GM21390 (cell line): ENCODE results near the gene MRPS26.
A peak's percentile ranks its signal among the peaks of the same experiment; 100 is the strongest.
"Not testable (repeated sequence)": the region's sequence is repeated elsewhere in the genome, so short reads cannot be mapped to it uniquely, and the experiment has no call there.

Experiments used
- ATAC-seq: cut with Tn5 transposase; IDR thresholded peaks from one replicate; pipeline ENCODE4 v1.9.1; 2021; ENCODE audit not compliant: unreplicated experiment

The MRPS26 gene

DNA sequence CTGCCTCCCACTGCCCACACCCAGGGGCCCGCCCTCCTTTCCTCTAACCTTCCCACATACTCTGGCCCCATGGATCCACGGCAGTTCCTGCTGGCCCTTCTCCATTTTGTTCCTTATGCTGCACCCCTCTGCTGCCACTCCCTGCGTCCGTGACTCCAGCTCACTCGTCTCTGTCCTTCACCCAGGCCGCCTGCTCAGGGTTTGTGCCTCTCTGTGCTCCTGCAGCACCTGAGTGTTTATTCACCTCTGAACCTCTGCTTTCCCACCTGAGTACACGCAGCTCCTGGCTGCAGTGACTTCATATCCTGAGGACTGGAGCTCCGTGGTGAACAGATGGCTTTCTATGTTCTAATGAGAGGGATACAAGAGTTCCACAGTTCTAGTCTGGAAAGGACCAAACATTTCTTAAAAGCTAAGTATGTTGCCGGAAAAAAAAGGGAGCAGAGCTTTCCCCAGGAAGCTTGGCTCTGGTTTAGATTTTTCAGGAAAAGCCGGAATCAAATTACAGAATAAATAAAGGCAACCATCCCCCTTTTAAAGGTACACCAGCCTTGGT, 3.9 kb upstream of the MRPS26 start:
- no peak for ATAC-seq

DNA sequence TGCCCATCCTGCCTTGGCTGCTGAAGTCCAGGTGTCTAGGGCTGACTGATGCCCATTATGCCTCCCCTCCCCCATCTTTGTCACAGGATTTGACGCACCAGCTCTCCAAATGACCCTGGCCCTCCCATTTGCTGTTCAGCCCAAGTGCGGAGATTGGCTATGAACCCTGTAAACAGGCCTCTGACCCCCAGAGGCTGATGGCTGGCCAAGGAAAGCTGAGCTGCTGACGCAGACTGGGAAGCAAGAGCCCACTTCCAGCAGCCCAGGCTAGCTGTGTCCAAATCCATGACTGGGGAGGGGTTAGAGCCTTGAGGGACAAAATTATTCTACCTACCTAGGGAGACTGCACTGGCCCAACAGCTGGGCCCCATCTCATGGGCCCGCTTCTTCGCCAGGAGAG, 3.2 kb upstream of the MRPS26 start:
- ATAC-seq: no peak

DNA sequence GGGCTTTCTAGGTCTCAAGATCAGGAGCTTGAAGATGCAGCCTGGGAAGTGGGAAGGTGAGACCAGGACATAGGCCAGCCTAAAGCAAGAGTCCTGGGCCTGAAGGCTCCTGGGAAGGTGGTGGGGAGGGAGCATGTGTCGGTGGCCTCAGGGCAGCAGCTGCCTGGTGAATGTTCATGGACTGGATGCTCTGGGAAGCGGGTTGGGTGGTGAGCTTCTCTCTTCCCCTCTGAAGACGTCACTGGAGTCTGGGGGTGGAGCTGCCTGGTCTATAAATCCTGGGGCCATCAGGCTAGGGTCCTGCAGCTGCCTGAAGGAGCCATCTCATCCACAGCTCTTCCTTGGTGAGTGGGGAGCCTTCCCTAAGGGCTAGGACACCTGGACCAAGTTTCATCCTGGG, 2.5 kb upstream of the MRPS26 start, which contains the start of gene GNRH2:
Gene GNRH2 (plus strand): TSS at position 301 of the 400 bp plus-strand sequence. CDS start 793 bp downstream, outside the sequence.
- no peak for ATAC-seq

DNA sequence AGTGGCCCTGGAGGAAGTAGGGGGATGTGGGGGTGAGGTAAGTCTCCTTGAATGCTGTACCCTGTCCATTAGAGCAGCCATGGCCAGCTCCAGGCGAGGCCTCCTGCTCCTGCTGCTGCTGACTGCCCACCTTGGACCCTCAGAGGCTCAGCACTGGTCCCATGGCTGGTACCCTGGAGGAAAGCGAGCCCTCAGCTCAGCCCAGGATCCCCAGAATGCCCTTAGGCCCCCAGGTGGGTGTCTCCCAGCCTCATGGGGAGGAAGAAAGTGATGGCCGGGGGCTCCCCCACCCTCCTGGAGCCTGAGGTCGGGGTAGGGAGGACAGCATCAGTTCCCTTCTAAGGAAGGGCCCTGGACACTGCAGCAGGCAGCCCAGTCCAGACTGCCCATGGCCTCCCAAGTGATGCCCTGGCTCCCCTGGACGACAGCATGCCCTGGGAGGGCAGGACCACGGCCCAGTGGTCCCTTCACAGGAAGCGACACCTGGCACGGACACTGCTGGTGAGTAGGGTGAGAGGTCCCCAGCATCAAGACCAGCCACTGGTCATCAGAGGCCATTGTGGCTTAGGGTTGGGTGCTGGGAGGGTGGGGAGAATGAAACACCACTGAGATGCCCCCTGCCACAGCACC, 1.4 kb upstream of the MRPS26 start:
- no peak for ATAC-seq

GRCh38 chr20:3045042-3045815, 623 bp upstream of the MRPS26 start:
- ATAC-seq: peak; percentile 44

GRCh38 chr20:3046677-3047462, 1.0 kb downstream of the MRPS26 start:
- ATAC-seq: no peak

- no peak for ATAC-seq
Observed at GRCh38 chr20:3047486-3048419, 1.9 kb downstream of the MRPS26 start.

DNA sequence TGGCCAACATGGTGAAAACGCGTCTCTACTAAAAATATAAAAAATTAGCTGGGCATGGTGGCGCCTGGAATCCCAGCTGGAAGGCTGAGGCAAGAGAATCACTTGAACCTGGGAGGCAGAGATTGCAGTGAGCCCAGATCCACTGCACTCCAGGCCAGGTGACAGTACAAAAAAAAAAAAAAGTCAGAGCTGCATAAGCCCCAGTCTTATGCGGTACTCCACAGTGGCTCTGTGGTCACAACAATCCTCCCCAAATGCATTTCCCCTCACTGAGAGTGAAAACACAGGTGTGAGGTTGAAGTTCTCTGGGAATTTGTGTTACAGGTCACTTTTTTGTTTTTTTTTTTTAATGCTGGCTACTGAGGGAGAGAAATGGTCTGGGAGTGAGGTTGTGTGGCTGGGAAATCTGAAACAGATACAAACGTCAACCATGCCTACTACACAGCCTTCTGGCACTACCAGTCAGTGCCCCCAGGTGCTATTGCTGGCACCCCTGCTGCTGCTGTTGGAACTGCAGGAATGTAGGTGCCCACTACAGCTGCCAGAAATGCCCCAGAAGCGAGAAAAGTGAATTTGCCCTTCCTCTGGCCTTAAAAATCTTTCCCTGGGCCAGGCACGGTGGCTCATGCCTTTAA, 5.7 kb downstream of the MRPS26 start:
- no peak for ATAC-seq

GRCh38 chr20:3059489-3059888, 13.6 kb downstream of the MRPS26 start:
- ATAC-seq: no peak

- not testable (repeated sequence) for ATAC-seq
Observed at GRCh38 chr20:3064119-3064518, 18.3 kb downstream of the MRPS26 start.

DNA sequence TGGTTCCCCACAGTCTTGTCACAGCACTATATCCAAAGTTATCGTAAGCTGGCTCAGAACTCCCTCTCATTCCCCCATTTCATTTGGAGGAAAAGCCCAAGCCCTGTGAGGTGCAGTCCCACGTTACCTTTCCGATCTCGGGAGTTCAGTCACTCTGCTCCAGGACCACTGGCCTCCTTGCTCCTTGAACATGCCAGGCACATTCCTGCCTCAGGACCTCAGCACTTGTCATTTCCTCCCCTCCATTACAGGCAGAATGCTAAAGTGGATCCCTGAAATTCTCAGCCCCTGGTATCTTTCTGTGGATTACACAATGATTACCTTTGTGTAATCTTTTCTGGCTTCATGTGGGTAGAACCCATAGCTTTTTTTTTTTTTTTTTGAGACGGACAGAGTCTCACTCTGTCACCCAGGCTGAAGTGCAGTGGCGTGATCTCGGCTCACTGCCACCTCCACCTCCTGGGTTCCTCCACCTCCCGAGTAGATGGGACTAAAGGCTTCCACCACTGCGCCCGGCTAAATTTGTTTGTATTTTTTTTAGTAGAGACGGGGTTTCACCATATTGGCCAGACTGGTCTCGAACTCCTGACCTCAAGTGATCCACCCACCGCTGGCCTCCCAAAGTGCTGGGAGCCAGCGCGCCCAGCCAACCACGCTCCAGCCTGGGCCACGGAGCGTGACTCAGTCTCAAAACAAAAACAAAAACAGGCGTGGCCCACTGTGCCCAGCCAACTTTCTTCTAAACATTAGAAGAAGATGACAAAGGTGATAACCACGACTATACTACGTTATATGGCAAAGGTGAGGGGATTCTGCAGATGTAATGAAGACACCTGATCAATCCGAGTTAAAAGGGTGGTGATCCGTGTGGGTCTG, 21.5 kb downstream of the MRPS26 start:
- no peak for ATAC-seq

- ATAC-seq: no peak
Observed at GRCh38 chr20:3068075-3068474, 22.2 kb downstream of the MRPS26 start.

DNA sequence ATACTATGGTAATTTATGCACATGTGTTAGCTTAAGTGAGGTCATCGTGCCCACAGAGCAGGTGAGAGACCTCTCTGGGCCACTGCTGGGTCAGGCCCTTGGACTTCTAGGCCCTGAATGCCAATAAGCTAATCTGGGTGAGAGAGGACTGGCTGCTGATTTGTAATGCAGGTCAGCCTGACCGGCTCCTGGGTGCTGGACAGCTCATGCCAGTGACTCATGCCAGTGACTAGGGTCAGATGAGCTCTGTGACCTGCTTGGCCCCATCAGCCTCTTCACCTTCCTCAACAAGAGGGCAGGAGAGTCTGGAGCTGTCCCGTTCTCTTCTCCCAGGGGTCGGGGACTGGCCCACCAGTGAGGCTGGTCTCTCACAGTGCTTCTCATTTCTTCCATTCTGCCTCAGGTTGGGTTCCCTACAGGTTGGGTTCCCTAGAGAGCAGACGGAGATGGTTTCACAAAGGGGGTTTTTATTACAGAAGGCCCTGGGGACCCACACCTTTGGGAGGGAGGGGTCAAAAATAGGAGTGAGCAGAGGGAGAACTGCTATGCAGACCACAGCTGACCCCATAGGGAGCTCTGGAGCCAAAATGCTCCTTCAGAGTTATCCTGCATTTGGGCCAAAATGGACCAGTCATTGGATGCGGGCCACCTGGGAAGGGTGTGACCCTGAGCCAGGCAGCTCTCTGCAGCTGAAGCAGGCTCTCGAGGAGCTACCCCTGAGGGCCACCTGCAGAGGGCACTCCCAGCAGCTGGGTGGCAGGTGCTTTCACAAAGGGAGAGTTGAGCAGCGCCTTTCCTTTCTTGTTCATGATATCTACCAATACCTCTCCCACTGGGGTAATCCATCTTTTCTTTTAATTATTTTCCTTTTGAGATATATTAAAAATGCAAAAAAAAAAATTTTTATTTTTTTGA, 23.4 kb downstream of the MRPS26 start:
- no peak for ATAC-seq

- ATAC-seq: no peak
Observed at GRCh38 chr20:3070725-3071124, 24.9 kb downstream of the MRPS26 start.

- ATAC-seq: no peak
Observed at GRCh38 chr20:3071266-3071609, 25.4 kb downstream of the MRPS26 start.

DNA sequence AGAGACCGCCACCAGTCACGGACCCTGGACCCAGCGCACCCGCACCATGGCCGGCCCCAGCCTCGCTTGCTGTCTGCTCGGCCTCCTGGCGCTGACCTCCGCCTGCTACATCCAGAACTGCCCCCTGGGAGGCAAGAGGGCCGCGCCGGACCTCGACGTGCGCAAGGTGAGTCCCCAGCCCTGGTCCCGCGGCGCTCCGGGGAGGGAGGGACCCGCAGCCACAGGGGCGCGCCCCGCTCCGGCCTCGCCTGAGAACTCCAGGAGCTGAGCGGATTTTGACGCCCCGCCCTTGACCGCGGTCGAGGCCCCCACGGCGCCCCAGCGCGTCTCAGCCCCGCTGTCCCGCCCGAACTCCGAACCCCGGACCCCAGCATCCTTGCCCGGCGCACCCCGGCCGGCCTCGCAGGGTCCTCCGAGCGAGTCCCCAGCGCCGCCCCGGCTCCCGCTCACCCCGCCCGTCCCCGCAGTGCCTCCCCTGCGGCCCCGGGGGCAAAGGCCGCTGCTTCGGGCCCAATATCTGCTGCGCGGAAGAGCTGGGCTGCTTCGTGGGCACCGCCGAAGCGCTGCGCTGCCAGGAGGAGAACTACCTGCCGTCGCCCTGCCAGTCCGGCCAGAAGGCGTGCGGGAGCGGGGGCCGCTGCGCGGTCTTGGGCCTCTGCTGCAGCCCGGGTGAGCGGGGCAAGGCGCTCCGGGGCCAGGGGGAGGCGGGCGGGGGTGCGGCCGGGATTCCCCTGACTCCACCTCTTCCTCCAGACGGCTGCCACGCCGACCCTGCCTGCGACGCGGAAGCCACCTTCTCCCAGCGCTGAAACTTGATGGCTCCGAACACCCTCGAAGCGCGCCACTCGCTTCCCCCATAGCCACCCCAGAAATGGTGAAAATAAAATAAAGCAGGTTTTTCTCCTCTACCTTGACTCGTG, 26.0 kb downstream of the MRPS26 start, which contains the start of gene OXT:
Gene OXT (plus strand): TSS at position 11 of the 920 bp plus-strand sequence. CDS start 36 bp downstream, at position 47.
- ATAC-seq: no peak
